KMS-11 (cell line): ENCODE measurements around the gene BRICD5.

Source experiments
- H2AFZ ChIP-seq: fragments of 200-600 bp; sonication (generic); 2 replicates; pipeline ENCODE4 v1.6.1; 2016; ENCODE audit warnings: antibody characterized with exemption, mixed run types, low read depth
- H3K27ac ChIP-seq: fragments of 200-600 bp; sonication (generic); 2 replicates; pipeline ENCODE4 v1.6.1; 2016; ENCODE audit warnings: mild to moderate bottlenecking, mixed run types
- H3K27me3 ChIP-seq: fragments of 200-600 bp; sonication (generic); 2 replicates; pipeline ENCODE4 v1.6.1; 2017; ENCODE audit warnings: mild to moderate bottlenecking, low read depth, mixed run types, moderate library complexity; ENCODE audit not compliant: insufficient read depth
- H3K36me3 ChIP-seq: fragments of 200-600 bp; sonication (generic); 2 replicates; pipeline ENCODE4 v1.6.1; 2017; ENCODE audit warnings: mild to moderate bottlenecking, mixed run types; ENCODE audit not compliant: insufficient read depth
- H3K4me1 ChIP-seq: fragments of 200-600 bp; sonication (generic); 2 replicates; pipeline ENCODE4 v1.6.1; 2016; ENCODE audit warnings: mild to moderate bottlenecking, low read depth, mixed run types; ENCODE audit not compliant: poor library complexity, severe bottlenecking
- H3K4me2 ChIP-seq: fragments of 200-600 bp; sonication (generic); 2 replicates; pipeline ENCODE4 v1.7.0; 2016; ENCODE audit warnings: mild to moderate bottlenecking, mixed run types
- H3K4me3 ChIP-seq: fragments of 200-600 bp; sonication (generic); IDR thresholded peaks from 2 replicates; pipeline ENCODE4 v1.6.1; 2017; ENCODE audit warnings: low read depth, low read length, mixed read lengths; ENCODE audit not compliant: insufficient read depth
- H3K79me2 ChIP-seq: fragments of 200-600 bp; sonication (generic); 2 replicates; pipeline ENCODE4 v1.6.1; 2016; ENCODE audit warnings: low read depth, mixed run types; ENCODE audit not compliant: insufficient read depth
- H3K9ac ChIP-seq: fragments of 200-600 bp; sonication (generic); 2 replicates; pipeline ENCODE4 v1.6.1; 2016; ENCODE audit warnings: mild to moderate bottlenecking, mixed run types
- H4K20me1 ChIP-seq: fragments of 200-600 bp; sonication (generic); 2 replicates; pipeline ENCODE4 v1.6.1; 2016; ENCODE audit warnings: mild to moderate bottlenecking, mixed run types; ENCODE audit not compliant: insufficient read depth
- CTCF ChIP-seq: fragments of 200-600 bp; sonication (generic); conservative IDR thresholded peaks from 2 replicates; pipeline ENCODE4 v1.6.1; 2017; ENCODE audit warnings: low read depth, mild to moderate bottlenecking, antibody characterized with exemption, low read length, moderate library complexity, mixed read lengths

The BRICD5 gene

GRCh38 chr16:2197765-2198164, 12.9 kb downstream of the BRICD5 start:
- H3K27me3 ChIP-seq, result peaks cover 82% of the 10 kb centered on the region
- no peak for TF ChIP-seq CTCF
- H3K79me2 ChIP-seq, result no peaks in the 10 kb centered on the region

GRCh38 chr16:2196981-2197511, 13.6 kb downstream of the BRICD5 start:
- H3K79me2 ChIP-seq, result no peaks in the 10 kb centered on the region
- no peaks in the 10 kb centered on the region for H3K36me3 ChIP-seq
- peaks cover 80% of the 10 kb centered on the region for H3K27me3 ChIP-seq
- H3K4me3 ChIP-seq, result no peak overlapping the region
- TF ChIP-seq CTCF, result no peak
- no peak overlapping the region for H3K4me2 ChIP-seq
- no peaks in the 10 kb centered on the region for H3K4me1 ChIP-seq
- H2AFZ ChIP-seq, result no peak overlapping the region
- no peak overlapping the region for H3K9ac ChIP-seq
- H3K27ac ChIP-seq, result no peak overlapping the region
- H4K20me1 ChIP-seq, result no peaks in the 10 kb centered on the region

More at GRCh38 chr16:2197765-2198164, 12.9 kb downstream of the BRICD5 start:
- no peaks in the 10 kb centered on the region for H3K36me3 ChIP-seq
- H4K20me1 ChIP-seq, result no peaks in the 10 kb centered on the region
- H3K4me3 ChIP-seq, result no peak overlapping the region
- no peak overlapping the region for H3K4me2 ChIP-seq
- no peak overlapping the region for H2AFZ ChIP-seq
- no peak overlapping the region for H3K9ac ChIP-seq
- H3K4me1 ChIP-seq, result no peaks in the 10 kb centered on the region
- H3K27ac ChIP-seq, result no peak overlapping the region

GRCh38 chr16:2196162-2196980, 14.3 kb downstream of the BRICD5 start, which contains the start of gene CASKIN1:
TSS of gene CASKIN1 (minus strand) at chr16:2196605. CDS start at chr16:2196432, 173 bp downstream.
- Histone ChIP-seq H3K27me3 (peaks cover 82% of the 10 kb centered on the region), H4K20me1 (no peaks in the 10 kb centered on the region), H2AFZ (no peak within 1 kb of the TSS), H3K4me3 (no peak within 1 kb of the TSS), H3K4me2 (peak within 1 kb of the TSS; percentile 29), H3K79me2 (no peaks in the 10 kb centered on the region), H3K36me3 (no peaks in the 10 kb centered on the region), H3K4me1 (no peaks in the 10 kb centered on the region), H3K27ac (no peak within 1 kb of the TSS), H3K9ac (no peak within 1 kb of the TSS)
- TF ChIP-seq CTCF, result no peak

- no peaks in the 10 kb centered on the region for H3K79me2 ChIP-seq
- H3K27me3 ChIP-seq, result peaks cover 79% of the 10 kb centered on the region
- TF ChIP-seq CTCF, result no peak
- no peak overlapping the region for H3K27ac ChIP-seq
- H3K4me1 ChIP-seq, result no peaks in the 10 kb centered on the region
- H2AFZ ChIP-seq, result no peak overlapping the region
- no peak overlapping the region for H3K4me3 ChIP-seq
- no peak overlapping the region for H3K9ac ChIP-seq
- H4K20me1 ChIP-seq, result no peaks in the 10 kb centered on the region
- H3K36me3 ChIP-seq, result no peaks in the 10 kb centered on the region
- H3K4me2 ChIP-seq, result peak overlapping the region; percentile 29
Observed at GRCh38 chr16:2195322-2196161, 15.1 kb downstream of the BRICD5 start.
